ENCODE results near the gene REC8. TPM values are rescaled to one million over a fixed set of nuclear protein-coding genes. Genes with fewer than 3 reads are reported as not detected.
A peak's percentile ranks its signal among the peaks of the same experiment; 100 is the strongest.

Gene REC8
- total and polyA plus RNA-seq, 2 of the 13 experiments (the other 11 are each of a cell fraction or from before 2014, with no cell fraction given) = 3.4 to 14.7 TPM

- TF ChIP-seq ZNF142 (CRISPR knock-in tag; IDR thresholded peaks at IDR 0.05) (no peak), POLR2AphosphoS2 (IDR thresholded peaks at IDR 0.05; ENCODE audit: low read depth, low read length) (no peak), USF2 (IDR thresholded peaks at IDR 0.05; ENCODE audit: low read depth, low read length) (no peak), USF2 (CRISPR knock-in tag; IDR thresholded peaks at IDR 0.05; ENCODE audit: borderline replicate concordance) (no peak), NR2F2 (IDR thresholded peaks at IDR 0.05; ENCODE audit: borderline replicate concordance, low read depth) (no peak), ZNF639 (CRISPR knock-in tag; conservative IDR thresholded peaks at IDR 0.05) (no peak; the same call in 1 of the 2 replicates), SNAPC4 (CRISPR knock-in tag; IDR thresholded peaks at IDR 0.05) (0 out of 2 replicates have a peak, but pooled peaks have one; percentile 44), ZNF337 (CRISPR knock-in tag; IDR thresholded peaks at IDR 0.05; ENCODE audit: borderline replicate concordance, low read depth) (peak; percentile 39; the same call in 1 of the 2 replicates), RORA (CRISPR knock-in tag; IDR thresholded peaks at IDR 0.05) (no peak), NFIC (IDR thresholded peaks at IDR 0.05; ENCODE audit: low read length) (no peak), ZNF790 (CRISPR knock-in tag; IDR thresholded peaks at IDR 0.05; ENCODE audit: borderline replicate concordance) (no peak), HOXA3 (CRISPR knock-in tag; IDR thresholded peaks at IDR 0.05) (peak; percentile 75), ADNP (CRISPR knock-in tag; IDR thresholded peaks at IDR 0.05) (peak; percentile 37; the same call in 1 of the 2 replicates), MEIS1 (CRISPR knock-in tag; IDR thresholded peaks at IDR 0.05; ENCODE audit: borderline replicate concordance) (peak; percentile 75; the same call in 1 of the 2 replicates)
These were observed 40.9 kb upstream of the REC8 start (continued) for GRCh38 chr14:24130717-24131548.

Measured in HepG2 (cell line).